Endodermal cell (in vitro differentiated cells): ENCODE measurements around the gene MBD4. TPM values are rescaled to one million over a fixed set of nuclear protein-coding genes. Genes with fewer than 3 reads are reported as not detected.

Experiments
- DNase-seq: peaks from one replicate; pipeline ENCODE4 v3.0.0-alpha.2; 2017
- H3K27ac ChIP-seq: 2 replicates; pipeline ENCODE4 v1.5.1; 2013; ENCODE audit warnings: mild to moderate bottlenecking, low read depth, low read length, moderate library complexity
- H3K27me3 ChIP-seq: 2 replicates; pipeline ENCODE4 v1.6.1; 2013; ENCODE audit warnings: mild to moderate bottlenecking, low read length, moderate library complexity; ENCODE audit not compliant: insufficient read depth, control insufficient read depth, poor library complexity, severe bottlenecking
- H3K36me3 ChIP-seq: 2 replicates; pipeline ENCODE4 v1.7.0; 2013; ENCODE audit warnings: mild to moderate bottlenecking, low read length, moderate library complexity; ENCODE audit not compliant: control insufficient read depth, insufficient read depth
- H3K4me1 ChIP-seq: one replicate; pipeline ENCODE4 v1.7.0; 2013; ENCODE audit warnings: low read length; ENCODE audit not compliant: control insufficient read depth, insufficient read depth
- H3K4me3 ChIP-seq: 2 replicates; pipeline ENCODE4 v1.5.1; 2013; ENCODE audit warnings: mild to moderate bottlenecking, low read length, moderate library complexity
- H3K9ac ChIP-seq: 2 replicates; pipeline ENCODE4 v1.6.1; 2013; ENCODE audit warnings: mild to moderate bottlenecking, low read length, moderate library complexity; ENCODE audit not compliant: poor library complexity, severe bottlenecking; ENCODE audit errors: extremely low read depth
- H3K9me3 ChIP-seq: 2 replicates; pipeline ENCODE4 v1.6.1; 2013; ENCODE audit warnings: mild to moderate bottlenecking, low read length, moderate library complexity; ENCODE audit not compliant: control insufficient read depth
- H3K27ac Mint-ChIP-seq: 2 replicates; pipeline ENCODE4 v1.8.0; 2020; ENCODE audit warnings: mixed read lengths
- H3K27me3 Mint-ChIP-seq: 2 replicates; pipeline ENCODE4 v1.8.0; 2021; ENCODE audit warnings: mild to moderate bottlenecking, mixed read lengths; ENCODE audit not compliant: insufficient read depth
- H3K36me3 Mint-ChIP-seq: 2 replicates; pipeline ENCODE4 v1.8.0; 2020; ENCODE audit warnings: low read depth, mixed read lengths
- H3K4me1 Mint-ChIP-seq: 2 replicates; pipeline ENCODE4 v1.8.0; 2020; ENCODE audit warnings: mixed read lengths
- H3K4me3 Mint-ChIP-seq: 2 replicates; pipeline ENCODE4 v1.8.0; 2020; ENCODE audit warnings: mild to moderate bottlenecking, moderate library complexity, mixed read lengths
- H3K9me3 Mint-ChIP-seq: 2 replicates; pipeline ENCODE4 v1.8.0; 2020; ENCODE audit warnings: mild to moderate bottlenecking, mixed read lengths
- CTCF ChIP-seq: fragments of 200-600 bp; sonication (generic); conservative IDR thresholded peaks from 2 replicates; pipeline ENCODE4 v1.5.0; 2021; ENCODE audit warnings: antibody characterized with exemption, mild to moderate bottlenecking
- WGBS, 2 experiments: methylation state at CpG; one replicate each; pipeline versions ENCODE4 v1.1.5 to v1.1.7; 2013; ENCODE audit warnings: missing lambda C conversion rate in 2 of 2, mixed read lengths in 1 of 2; ENCODE audit not compliant: insufficient coverage in 1 of 2, insufficient read length in 1 of 2; 5-methylcytosine and 5-hydroxymethylcytosine counted together
- total RNA-seq, 2 donors: library from RNA; stranded (reverse); fragmentation: NEBNext Ultra II Directional in 1 of 2; extraction: Animal tissue kit (Norgen Biotek cat#: 25700) in 1 of 2; gene quantifications; 2 replicates in 1 of 2; 3 replicates in 1 of 2; pipeline ENCODE4 v1.2.1, GENCODE V29; 2021

MBD4 gene
- total RNA-seq, 2 donors from 2014 or later, result 39.5 to 45.5 TPM

DNA sequence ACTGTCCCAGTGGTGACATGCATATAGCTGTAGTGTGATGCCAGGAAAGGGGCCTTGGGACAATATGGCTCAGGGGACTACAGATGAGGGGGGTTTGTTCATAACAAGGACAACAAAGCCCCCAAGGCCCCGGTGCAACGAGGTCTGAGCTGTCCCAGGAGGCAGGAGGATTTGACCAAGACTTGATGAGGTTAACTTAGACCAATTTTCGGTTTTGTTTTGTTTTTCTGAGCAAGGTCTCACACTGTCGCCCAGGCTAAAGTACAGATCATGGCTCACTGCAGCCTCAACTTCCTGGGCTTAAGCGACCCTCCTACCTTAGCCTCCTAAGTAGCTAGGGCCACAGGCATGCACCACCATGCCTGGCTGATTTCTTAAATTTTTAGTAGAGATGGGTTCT, 35.1 kb downstream of the MBD4 start:
- Histone ChIP-seq H3K27ac (no peak overlapping the region), H3K4me3 (no peak overlapping the region), H3K4me1 (no peaks in the 10 kb centered on the region), H3K9me3 (no peaks in the 10 kb centered on the region), H3K9ac (no peak overlapping the region), H3K36me3 (no peaks in the 10 kb centered on the region), H3K27me3 (no peaks in the 10 kb centered on the region)
- no peaks in the 10 kb centered on the region for H3K27me3 Mint-ChIP-seq
- WGBS, 2 experiments, result 87 to 89% methylated on average over 4 to 5 of the region's 5 CpGs
- H3K4me3 Mint-ChIP-seq, result no peak overlapping the region
- DNase-seq, result no peak
- H3K4me1 Mint-ChIP-seq, result no peaks in the 10 kb centered on the region
- H3K27ac Mint-ChIP-seq, result no peak overlapping the region
- H3K36me3 Mint-ChIP-seq, result no peaks in the 10 kb centered on the region
- TF ChIP-seq CTCF, result no peak
- no peaks in the 10 kb centered on the region for H3K9me3 Mint-ChIP-seq

DNA sequence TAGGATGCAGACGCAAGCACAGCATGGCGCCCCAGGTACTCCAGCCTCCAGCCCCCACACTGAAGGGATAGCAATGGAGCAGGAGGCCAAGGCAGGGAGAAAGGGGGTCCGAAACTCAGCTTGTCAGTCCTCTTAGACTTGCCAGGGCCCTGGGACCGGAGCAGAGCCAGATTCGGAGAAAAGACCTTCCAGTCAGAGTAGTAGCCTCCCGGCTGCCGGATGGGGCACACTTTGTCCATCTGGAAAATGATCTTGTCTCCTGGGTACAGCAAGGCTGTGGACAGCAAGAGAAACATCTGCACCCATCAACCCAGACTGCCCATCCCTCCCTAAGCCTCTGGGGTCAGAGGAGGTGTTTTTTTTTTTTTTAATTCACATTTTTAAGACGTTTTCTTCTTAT, 35.6 kb downstream of the MBD4 start:
- no peak for DNase-seq
- H3K4me3 Mint-ChIP-seq, result no peak overlapping the region
- H3K9me3 Mint-ChIP-seq, result no peaks in the 10 kb centered on the region
- H3K36me3 Mint-ChIP-seq, result no peaks in the 10 kb centered on the region
- H3K4me1 Mint-ChIP-seq, result no peaks in the 10 kb centered on the region
- no peaks in the 10 kb centered on the region for H3K4me1 ChIP-seq
- no peak overlapping the region for H3K27ac ChIP-seq
- no peaks in the 10 kb centered on the region for H3K27me3 Mint-ChIP-seq
- H3K27me3 ChIP-seq, result no peaks in the 10 kb centered on the region
- H3K27ac Mint-ChIP-seq, result no peak overlapping the region
- TF ChIP-seq CTCF, result no peak
- H3K9ac ChIP-seq, result no peak overlapping the region
- no peaks in the 10 kb centered on the region for H3K9me3 ChIP-seq
- no peaks in the 10 kb centered on the region for H3K36me3 ChIP-seq
- WGBS, 2 experiments, result 94 to 100% methylated on average over 2 to 7 of the region's 8 CpGs
- H3K4me3 ChIP-seq, result no peak overlapping the region

DNA sequence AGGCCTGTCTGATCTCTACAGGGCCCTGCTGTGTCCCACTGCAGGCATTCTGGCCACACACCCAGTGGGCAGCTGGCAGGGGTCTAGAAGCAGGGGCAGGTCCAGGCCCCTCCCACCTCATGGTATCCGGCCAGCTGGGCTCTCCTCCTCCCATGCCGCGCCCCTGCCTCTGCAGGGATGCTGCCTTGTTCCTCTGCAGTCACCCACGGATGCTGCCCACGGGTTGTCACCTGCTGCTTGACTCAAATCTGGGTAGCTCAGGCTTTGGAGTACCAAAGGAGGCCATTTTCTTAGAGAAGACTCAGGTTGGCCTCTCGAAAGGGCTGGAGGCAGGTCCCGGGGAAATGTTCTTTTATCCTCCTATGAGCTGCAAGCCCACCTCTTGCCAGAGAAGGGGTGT, 36.3 kb downstream of the MBD4 start:
- Mint-ChIP-seq H3K36me3 (no peaks in the 10 kb centered on the region), H3K27ac (no peak overlapping the region), H3K4me1 (peaks cover 4% of the 10 kb centered on the region), H3K9me3 (no peaks in the 10 kb centered on the region), H3K27me3 (no peaks in the 10 kb centered on the region), H3K4me3 (no peak overlapping the region)
- Histone ChIP-seq H3K9me3 (no peaks in the 10 kb centered on the region), H3K27ac (no peak overlapping the region), H3K27me3 (no peaks in the 10 kb centered on the region), H3K4me1 (no peaks in the 10 kb centered on the region), H3K36me3 (no peaks in the 10 kb centered on the region), H3K9ac (no peak overlapping the region), H3K4me3 (no peak overlapping the region)
- 88 to 96% methylated on average over 5 to 7 of the region's 7 CpGs for WGBS, 2 experiments
- no peak for DNase-seq
- TF ChIP-seq CTCF, result no peak
